HG02759 (cell line): ENCODE results near the gene CLDN34.

Experiments used
- ATAC-seq: cut with Tn5 transposase; IDR thresholded peaks from one replicate; pipeline ENCODE4 v1.9.1; 2021; ENCODE audit warnings: mild to moderate bottlenecking, moderate library complexity; ENCODE audit not compliant: unreplicated experiment

The CLDN34 gene

DNA sequence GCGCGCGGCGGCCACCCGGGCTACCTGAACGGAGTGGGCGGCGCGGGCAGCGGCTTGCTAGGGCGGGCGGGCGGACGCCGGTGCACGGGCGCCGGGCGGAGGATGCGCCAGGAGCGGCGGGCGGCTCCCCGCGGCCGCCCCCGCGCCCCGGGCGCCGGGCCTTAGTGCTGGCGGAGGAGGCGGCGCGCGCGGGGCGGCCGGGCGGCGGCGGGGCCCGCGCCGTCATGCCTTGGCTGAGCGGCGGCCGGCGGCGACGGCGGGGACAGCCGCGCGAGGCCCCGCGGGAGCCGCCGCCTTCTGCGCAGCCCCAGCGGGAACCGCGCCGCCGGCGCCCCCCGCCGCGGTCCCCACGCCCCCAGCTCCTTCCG, 48.2 kb downstream of the CLDN34 start:
- ATAC-seq = peak; percentile 38

GRCh38 chrX:10015723-10016518, 48.8 kb downstream of the CLDN34 start:
- ATAC-seq = peak; percentile 26

- ATAC-seq = no peak
These were observed 49.5 kb downstream of the CLDN34 start for GRCh38 chrX:10016519-10017132.

- ATAC-seq = no peak
These were observed 50.7 kb downstream of the CLDN34 start for GRCh38 chrX:10017872-10018271.
